Stimulated activated CD4-positive, alpha-beta T cell treated with anti-CD3 and anti-CD28 coated beads, Interleukin-2, amount 100 ng/mL, for 24 hours (primary cell): ENCODE measurements around the gene SMAD6.

Source experiments
- DNase-seq, 2 donors: peaks; one replicate each; pipeline ENCODE4 v3.0.0-alpha.2; 2020

The SMAD6 gene

DNA sequence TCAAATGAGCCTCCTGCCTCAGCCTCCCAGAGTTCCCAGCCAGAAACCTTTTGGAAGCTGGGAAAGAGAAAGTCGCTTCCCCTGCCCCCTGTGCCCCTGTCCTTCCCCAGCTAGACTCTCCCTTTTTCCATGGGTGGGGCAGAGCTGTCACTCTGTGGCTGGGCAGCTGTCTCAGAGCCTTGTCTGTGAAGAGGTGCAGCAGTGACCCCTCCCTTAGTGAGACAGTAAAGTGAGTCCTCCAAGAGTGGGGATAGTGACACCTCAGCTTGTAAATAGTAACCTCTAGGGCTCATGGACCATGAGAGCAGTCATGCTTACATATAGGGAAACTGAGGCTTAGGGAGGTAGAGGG lies 76.3 kb downstream of the SMAD6 start:
- DNase-seq: no peak

DNA sequence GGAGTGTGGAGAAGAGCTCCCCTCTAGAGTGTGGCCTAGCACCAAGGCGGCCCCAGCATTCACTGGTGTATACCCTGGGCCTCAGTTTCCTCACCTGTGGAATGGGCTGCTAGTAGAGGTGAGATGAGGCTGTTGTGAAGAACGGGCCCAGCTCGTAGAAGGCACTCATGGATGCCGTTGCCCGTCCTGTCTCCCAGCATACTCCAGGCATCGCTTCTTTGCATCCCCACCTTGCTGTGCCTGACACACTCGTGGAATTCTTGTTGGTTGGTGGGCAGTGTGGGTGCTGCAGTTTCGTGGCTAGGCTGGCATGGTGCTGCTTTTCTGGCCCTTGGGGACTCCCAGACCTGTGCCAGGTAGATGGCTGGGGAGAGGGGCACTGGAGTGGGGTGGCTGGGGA lies 76.7 kb downstream of the SMAD6 start:
- DNase-seq: no peak

DNA sequence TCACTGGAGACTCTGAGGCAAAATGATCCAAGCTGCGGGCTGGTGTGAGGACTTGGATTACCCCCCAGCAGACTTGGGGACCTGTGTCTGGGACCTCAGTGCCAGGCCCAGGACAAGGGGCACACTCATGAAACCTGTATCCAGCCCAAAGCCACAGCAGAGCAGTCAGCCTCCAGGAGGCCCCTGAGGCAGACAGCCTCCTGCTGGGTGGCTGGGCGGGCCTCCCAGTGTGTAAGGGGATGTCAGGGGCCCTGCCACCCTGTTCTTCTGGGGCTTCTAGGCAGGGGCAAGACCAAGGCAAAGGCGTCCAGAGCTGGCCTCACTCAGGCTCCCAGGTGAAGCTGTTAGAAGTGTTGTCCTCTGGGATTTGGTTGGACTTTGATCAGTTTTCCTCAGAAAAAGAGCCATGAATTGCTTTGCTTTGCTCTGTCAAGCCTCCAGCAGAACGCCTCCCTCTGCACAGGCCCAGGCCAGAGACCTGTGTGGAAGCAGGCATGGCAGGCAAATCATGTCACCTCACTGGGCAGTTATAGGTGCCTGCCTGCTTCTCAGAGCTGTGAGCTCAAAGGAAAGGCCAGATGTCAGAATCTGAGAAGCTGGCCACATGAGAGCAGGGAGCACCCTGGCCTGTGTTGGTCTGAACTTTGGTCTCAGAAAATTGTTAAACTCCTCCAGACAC lies 77.4 kb downstream of the SMAD6 start:
- no peak for DNase-seq

DNA sequence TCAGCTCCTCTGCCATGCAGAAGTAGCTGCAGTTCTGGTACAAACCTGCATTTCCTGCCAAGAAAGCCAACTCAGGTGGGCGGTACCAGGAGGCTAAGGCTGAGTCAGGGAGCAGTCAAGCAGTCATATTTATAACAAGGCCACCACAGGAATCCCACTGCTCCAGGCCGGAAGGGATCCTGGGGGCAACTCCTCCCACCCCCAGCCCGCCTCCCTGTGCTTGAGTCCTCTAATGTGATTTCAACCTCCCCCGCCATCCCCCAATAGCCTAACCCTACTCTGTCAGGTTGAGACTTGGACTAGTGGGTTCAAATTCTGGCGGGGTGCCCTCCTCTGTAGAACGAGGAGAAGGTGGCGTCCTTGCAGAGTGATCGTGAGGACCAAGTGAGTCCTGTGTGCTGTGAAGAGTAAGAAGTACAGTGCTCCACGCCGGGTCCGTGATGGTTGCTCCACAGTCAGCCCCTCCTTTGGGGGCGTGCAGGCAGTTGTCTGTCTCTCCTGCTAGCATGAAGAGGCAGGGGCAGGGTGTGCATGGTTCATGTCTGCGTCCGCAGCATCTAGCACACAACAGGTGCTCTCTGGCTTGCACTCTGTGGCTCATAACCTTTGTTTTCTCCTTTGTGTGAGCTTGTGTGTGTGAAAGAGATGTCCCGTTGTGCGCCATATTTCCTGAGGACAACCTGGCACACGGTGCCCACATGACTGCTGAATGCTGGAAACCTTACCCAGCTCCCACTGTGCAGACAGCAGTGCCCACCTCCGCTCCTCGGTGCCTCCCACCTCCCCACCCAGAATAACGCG lies 78.3 kb downstream of the SMAD6 start:
- DNase-seq: no peak

DNA sequence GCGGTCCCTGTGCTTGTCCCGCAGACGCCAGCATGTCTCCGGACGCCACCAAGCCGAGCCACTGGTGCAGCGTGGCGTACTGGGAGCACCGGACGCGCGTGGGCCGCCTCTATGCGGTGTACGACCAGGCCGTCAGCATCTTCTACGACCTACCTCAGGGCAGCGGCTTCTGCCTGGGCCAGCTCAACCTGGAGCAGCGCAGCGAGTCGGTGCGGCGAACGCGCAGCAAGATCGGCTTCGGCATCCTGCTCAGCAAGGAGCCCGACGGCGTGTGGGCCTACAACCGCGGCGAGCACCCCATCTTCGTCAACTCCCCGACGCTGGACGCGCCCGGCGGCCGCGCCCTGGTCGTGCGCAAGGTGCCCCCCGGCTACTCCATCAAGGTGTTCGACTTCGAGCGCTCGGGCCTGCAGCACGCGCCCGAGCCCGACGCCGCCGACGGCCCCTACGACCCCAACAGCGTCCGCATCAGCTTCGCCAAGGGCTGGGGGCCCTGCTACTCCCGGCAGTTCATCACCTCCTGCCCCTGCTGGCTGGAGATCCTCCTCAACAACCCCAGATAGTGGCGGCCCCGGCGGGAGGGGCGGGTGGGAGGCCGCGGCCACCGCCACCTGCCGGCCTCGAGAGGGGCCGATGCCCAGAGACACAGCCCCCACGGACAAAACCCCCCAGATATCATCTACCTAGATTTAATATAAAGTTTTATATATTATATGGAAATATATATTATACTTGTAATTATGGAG lies 79.1 kb downstream of the SMAD6 start:
- no peak for DNase-seq

DNA sequence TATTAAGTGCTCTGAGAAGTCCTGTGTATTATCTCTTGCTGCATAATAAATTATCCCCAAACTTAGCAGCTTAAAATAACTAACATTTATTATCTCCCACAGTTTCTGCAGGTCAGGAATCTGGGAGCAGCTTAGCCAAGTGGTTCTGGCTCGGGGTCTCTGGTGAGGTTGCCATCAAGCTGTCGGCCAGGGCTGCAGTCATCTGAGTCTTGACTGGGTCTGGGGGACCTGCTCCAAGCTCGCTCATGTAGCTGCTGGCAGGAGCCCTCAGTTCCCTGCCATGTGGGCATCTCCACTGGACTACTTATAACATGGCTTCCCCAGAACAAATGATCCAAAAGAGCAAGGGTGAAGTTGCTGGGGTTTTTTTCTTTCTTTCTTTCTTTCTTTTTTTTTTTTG lies 80.7 kb downstream of the SMAD6 start:
- no peak for DNase-seq

DNA sequence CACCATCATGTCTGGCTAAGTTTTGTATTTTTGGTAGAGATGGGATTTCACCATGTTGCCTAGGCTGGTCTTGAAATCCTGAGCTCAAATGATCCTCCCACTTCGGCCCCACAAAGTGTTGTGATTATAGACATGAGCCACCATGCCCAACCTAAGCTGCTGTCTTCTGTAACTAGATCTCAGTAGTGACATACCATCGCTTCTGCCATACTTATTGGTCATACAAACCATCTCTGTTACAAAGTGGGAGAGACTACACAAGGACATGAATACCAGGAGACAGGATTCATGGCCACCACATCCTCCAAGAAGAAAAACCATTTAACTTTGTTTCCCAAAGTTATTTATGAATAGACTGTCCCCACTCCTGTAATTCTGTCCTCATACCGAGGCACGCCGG lies 81.3 kb downstream of the SMAD6 start:
- DNase-seq: no peak

DNA sequence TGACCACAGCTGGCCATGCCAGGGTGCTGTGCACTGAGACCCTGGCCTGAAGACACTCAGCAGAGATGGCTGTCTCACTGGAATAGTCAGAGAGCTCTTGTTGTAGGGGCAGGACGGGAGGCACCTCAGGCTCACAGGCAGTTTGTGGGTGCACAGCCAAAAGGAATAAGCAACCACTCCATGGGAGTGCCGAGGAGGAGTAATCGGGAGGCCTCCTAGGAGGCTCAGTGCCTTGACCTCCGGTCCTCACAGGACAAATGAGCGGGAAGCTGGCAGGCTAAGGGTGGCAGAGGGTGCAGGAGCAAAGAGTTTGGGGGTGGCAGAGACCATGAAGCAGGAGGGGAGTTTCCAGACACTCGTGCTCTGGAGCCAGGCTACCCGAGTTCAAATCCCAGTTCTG lies 81.7 kb downstream of the SMAD6 start:
- no peak for DNase-seq

DNA sequence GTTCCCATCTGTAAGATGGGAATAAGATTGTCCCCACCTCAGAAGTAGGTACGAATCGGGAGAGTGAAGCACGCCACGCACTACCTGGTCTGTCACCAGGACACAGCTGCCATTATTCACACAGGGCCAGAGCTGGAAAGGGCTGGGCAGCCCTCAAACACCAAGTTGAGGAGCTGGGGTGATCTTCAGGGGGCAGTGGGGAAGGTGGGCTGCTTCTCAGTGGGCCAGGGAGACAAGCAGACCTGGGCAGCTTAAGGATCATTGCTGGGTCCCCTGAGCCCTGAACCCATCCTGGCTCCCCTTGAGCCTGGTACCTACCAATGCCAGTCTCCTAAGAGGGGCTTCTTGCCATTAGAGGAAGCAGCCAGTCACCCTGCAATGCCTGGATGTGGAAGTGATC lies 82.1 kb downstream of the SMAD6 start:
- DNase-seq: no peak

DNA sequence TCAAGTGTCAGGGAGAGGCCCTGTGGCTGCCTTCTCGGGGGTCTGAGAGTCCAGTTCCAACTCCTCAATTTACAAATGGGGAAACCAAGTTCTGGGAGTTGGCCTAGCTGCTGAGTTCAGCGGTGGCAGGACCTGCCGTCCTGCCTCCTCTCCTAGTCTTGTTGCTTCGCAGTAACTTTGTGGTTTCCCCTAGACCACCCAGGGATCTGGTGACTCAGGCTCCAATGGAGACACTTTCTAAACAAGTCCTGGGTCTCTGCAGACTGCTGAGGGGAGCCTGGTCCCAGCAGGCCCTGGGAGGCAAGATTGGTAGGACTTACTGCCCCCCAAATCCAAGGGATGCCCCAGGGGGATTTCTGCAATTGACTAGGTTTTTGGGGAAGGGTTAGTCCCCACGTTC lies 83.6 kb downstream of the SMAD6 start:
- DNase-seq: no peak

DNA sequence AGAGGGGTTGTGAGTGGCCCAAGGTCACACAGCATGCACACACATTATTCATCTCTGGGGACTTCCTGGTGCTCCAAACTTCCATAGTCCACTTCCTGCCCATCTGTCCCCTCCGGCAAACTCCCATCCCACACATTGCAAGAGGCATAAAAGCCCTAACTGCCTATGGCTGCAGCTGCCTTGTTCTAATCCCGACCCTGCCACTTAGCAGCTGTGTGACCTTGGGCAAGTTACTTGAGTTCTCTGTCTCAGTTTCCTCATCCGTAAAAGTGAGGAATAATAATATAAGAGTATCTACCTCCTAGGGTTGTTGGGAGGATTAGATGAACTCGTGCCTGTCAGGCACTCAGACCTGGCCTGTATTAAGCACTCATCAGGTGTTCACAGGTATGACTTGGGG lies 84.2 kb downstream of the SMAD6 start:
- no peak for DNase-seq

DNA sequence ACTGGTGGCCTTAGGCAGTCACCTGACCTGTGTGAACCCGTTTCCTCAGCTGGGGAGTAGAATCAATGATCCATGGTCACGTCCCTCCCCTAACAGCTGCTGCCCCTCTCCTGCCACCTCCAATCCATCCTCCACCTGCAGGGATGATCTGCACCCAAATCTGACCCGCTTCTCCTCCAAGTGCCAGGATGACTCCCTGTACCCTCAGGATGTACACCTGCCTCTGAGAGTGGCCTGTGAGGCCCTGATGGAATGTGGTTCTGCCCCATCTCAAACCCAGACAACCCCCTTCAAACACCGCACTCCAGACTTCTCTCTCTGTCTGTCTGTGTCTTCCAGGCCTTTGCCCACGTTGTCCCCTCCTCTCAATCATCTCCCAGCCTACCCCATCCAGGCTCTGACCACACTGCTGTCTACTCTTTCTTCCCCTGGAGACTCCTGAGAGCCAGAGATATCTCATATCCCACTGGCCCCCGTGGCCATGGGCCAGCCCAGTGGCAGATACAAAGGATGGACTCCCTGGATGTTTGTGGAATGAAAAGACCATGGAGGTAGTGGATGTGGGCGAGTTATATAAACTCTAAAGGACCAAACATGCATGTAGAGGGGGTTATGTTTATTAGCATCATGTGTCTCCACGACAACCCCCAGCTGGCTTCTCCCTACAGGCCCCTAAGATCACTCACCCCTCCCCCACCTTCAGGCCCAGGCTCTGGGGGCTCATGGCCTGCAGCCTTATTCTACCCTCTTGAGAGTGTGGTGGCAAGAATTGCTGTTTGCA lies 84.9 kb downstream of the SMAD6 start:
- DNase-seq: no peak

DNA sequence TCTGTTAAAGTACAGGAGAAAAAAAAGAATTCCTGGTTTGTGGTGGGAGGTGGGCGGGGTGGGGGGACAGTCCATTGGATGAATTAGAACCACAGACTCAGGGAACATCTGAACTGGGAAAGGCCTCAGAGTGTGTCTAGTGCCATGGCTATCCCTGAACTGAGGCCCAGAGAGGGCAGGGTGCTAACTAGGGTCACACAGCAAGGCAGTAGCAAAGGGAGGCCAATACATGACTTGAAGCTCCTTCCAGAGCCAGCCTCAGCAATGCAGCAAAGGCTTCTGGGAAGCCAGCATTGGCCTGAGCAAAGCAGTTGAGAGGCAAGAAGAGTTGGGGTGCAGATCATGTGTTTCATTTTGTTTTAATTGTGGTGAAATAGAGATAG lies 85.4 kb downstream of the SMAD6 start:
- no peak for DNase-seq

DNA sequence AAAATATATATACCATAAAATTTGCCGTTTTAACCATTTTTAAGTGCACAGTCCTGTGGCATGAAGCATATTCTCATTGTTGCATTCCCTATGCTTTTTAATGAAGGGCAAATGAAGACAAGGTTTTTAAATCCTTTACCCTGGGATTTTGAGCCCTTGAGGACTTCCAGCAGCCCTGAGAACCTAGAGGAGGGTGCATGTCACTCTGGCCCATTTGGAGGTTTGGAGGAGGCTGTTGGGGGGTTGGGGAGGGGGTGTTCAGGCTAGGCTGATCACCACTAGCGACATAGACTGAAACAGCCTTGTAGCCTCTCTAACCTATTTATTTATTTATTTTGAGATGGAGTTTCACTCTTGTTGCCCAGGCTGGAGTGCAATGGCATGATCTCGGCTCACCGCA lies 86.0 kb downstream of the SMAD6 start:
- DNase-seq: no peak

DNA sequence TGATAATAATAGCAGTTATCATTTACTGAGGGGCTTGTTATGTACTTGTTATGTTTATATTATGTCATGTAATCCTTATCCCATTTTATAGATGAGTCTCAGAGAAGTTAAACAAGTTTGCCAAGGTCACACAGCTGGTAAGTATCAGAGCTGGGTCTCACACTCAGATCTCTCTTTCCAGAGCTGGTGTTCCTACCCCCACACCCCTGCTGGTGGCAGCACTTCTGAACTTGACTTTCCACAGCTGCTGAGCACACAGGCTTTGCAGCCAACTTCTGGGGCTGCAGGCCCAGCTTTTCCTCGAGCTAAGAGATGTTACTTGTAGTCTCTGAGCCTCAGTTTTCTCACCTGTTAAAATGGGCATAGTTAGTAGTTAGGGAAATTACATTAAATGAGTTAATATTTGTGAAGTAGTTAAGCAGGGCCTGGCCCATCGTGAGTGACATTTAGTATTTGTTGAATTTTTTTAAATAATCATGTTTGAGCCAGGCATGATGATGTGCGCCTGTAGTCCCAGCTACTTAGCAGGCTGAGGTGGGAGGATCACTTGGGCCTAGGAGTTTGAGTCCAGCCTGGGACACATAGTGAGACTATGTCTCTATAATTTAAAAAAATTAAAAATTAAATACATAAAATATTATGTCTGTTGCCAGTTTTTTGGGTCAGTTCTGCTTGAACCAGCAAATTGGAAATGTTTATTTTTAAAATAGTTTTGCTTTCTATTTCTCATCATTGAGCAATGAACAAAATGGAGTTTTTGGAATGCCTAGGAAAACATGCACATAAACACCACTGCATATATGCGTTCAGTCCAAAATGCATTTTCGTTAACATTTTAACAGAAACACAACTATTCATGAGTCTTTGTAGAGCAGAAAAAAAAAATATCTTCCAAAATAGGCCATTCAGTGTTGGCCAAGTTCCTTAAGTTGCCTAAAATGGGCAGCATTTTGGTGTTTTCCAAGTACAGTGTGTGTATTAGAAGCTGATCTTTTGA lies 87.3 kb downstream of the SMAD6 start:
- peak in 1 of 2 donors; percentile 6 for DNase-seq

DNA sequence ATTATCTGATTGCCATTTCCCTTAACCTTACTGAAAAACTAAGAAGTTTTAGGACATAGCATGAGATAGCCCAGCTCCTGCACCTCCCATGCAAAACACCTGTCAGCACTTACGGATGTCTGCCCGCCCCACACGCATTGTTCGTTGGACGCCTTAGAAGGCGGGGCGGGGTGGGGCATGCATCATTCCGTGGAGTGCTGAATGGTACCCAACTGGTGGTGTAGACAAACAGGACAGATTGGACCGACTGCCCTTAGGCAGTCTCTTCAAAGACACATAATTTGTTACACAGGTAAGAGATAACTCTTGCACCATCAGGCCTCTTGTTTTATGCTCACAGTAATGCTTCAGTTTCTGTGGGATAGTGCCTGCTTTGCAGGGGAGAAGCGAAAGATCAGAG lies 93.8 kb downstream of the SMAD6 start:
- DNase-seq: no peak

DNA sequence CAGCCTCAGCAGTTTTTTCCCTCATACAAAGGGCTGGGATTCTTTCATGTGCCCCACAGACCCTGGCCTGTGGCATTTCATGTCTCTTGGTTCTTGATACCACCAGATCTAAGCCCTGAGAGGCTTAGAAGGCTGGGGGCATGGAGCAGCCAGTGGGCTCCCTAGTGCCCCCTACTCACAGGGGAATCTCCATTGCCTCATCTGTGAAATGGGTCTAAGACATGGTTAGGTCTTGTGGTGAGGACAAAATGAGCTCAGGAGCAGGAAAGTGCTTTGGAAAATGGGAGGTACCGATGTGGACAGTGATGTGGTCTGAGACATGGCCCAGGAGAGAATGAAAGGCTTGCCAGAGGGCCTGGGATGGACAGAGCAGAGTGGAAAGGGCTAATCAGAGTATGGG lies 94.3 kb downstream of the SMAD6 start:
- DNase-seq: no peak

DNA sequence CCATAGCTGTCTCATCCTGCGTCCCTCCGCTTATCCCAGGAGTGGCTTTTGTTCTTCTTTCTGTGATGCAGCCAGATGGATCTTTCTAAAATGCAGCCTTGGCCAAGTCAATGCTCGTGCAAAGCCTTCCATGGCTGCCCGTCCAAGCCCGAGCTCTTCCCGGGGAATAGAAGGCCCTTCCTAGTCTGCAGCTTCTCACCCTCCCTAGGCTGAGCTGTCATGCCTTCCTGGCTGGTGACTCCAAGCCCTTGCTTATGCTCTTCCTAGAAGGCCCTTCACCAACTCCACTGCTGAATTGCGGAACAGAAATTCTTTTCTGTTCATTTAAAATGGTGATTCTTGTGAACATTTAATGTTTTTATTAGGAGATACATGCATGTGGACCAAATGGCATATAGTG lies 95.9 kb downstream of the SMAD6 start:
- no peak for DNase-seq

DNA sequence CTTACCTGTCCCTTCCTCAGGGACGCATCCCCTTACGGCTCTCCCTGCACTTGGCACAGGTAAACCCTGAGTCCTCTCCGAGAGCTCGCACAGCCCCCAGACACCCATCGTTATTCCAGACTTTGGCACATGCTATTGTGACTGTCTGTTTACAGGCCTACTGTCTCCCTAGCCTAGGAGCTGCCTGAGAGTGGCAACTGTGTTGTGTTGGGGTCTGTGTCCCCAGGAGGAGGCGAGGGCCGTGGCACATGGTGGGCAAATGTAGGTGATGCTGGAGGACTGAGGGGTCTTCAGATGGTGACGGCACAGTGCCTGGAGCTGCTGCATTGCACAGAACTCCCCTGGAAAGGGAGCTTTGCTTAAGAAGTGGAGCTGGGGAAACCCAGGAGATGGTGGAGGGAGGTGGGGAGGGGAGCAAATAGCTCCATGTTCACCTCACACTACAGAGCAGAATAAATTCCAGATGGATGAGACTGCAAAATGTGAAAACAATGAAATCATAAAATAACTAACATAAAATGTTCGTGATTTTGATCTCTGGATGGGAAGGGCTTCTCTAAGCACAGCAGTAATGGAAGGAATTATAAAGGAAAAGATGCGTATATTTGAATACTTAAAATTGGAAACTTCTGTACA lies 96.5 kb downstream of the SMAD6 start:
- DNase-seq: no peak

DNA sequence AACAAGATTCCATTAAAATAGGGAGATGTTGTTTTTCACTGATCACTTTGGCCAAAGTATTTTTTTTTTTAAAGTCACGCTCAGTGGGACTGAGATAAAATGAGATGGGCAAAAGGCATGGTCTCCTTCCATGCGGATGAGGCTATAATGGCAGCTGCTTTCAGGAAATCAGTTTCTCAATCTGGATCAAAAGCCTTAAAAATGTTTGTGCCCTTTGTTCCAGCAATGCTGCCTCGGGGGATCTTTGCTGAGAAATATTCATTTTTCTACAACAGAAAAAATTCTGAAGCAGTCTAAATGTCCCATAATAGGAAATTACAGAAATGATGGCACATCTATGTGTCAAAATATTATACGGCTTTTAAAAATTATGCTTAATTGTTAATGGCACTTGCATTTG lies 97.2 kb downstream of the SMAD6 start:
- DNase-seq: no peak

DNA sequence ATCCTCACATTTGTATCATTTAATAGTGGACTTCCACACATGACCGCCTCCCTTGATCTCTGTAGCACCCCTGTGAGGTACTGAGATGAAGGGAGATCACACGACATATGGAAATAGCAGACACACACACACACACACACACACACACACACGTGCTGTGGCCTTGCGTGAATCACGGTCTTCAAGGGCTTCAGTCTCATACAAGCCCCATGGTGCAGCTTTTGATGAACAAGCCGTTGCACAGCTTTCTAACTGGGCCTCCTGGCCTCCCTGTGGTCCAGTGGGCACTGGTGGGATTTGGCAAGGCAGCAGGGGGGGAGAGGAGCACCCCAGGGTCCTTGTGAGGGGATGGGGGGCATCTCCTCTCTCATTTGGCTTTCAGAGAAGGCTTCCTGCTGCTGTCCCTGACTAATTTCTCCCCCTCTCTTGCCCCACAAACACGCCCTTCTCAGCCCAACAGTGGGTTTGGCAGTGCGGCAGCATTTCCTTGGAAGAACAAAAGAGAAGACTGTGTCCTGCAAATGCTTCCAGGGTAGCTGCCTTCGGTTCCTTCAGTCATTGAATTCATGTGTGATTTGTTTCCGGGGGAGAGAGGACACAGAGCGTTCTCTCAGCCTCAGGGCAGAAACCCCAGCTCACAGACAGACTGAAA lies 98.7 kb downstream of the SMAD6 start:
- no peak for DNase-seq
